ENCODE measurements around the gene NEDD9. TPM values are rescaled to one million over a fixed set of nuclear protein-coding genes. Genes with fewer than 3 reads are reported as not detected.

The NEDD9 gene
- total and polyA plus RNA-seq, 10 of the 15 experiments (the other 5 are each of a cell fraction or from before 2014, with no cell fraction given), result 4.9 to 92.6 (median 14.6) TPM

DNA sequence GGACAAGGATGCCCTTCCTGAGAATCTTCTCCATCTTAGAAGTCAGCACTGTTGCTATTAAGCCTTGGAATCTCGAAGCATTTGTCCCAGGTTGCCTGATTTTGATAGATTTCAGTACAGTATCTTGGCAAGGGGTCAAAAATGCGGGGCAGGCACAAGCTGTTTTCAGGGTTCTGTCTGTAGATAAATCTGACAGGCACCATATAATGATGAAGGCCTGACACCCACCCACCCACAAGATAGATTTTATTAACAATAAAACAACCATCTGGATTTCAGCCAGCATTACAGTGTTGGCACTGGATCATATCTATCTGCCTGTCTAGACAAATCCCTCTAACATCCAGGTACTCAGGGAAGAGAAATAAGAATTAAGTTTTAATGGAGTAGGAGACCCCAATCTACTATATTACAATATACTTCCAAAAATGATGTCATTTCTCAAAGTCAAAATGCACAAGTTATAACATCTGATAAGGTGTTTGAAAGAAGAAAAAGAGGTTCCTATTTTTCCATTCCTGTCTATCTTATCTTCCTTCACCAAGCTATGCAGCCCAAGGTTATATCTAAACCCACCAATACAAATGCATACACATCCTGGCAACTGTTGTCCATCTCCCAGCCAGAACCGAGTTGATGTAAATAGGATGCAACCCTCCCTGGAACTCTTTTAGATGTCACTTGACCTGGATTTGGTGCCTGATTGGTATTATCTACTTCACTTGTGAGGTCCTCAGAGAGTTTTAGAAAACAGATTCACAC is 10.7 kb downstream of the NEDD9 start:
- no peak for FAIRE-seq
- H3K27ac ChIP-seq (ENCODE audit: control insufficient read depth, insufficient read depth), result no peak overlapping the region
- no peak for DNase-seq (ENCODE audit: low read depth, low spot score)
- H3K36me3 ChIP-seq (ENCODE audit: control insufficient read depth in 2 of 2, insufficient read depth in 2 of 2, low read length in 1 of 2), result peaks cover 0 to 11% of the 10 kb centered on the region in 2 experiments; a peak in 1 of 4 replicates
- no peak overlapping the region for H2AFZ ChIP-seq (ENCODE audit: control insufficient read depth, low read depth, low read length)
- ChIA-PET CTCF (interaction anchor here (0.6 to 3.4 kb wide), 8 partner anchors 10 to 555 kb away, joined by 3 to 20 read pairs (median 4); partner anchors contain the start of gene NEDD9), POLR2A (interaction anchor here (0.5 to 1.8 kb wide), 6 partner anchors 9 to 158 kb away, joined by 3 to 12 read pairs (median 5); partner anchors contain the start of gene NEDD9), SMC1A (ENCODE audit: uncharacterized antibody, unreplicated experiment) (interaction anchor here (0.8 to 6.0 kb wide), 17 partner anchors 9 to 274 kb away, joined by 3 to 56 read pairs (median 4); partner anchors contain the start of gene NEDD9), RAD21 (ENCODE audit: unreplicated experiment) (interaction anchor here (0.7 to 2.9 kb wide), 12 partner anchors 10 to 273 kb away, joined by 3 to 20 read pairs (median 4); partner anchors contain the start of gene NEDD9)
- intact Hi-C loops (cut with micrococcal nuclease; ENCODE audit: unreplicated experiment) (no loop called here), in situ Hi-C loops (cut with MboI) (no loop called here)
- peaks cover 15% of the 10 kb centered on the region for H3K9me3 ChIP-seq (replicated peaks; ENCODE audit: control insufficient read depth, insufficient read depth, low read length)
- no peak for ATAC-seq
- no TSS peak for BruUV-seq (replicated peaks)
- no peak overlapping the region for H3K9ac ChIP-seq (ENCODE audit: control insufficient read depth, insufficient read depth, low read length)
- H4K20me1 ChIP-seq (ENCODE audit: control insufficient read depth, insufficient read depth), result no peaks in the 10 kb centered on the region
- H3K27me3 ChIP-seq (replicated peaks in 1 of 2; ENCODE audit: control insufficient read depth in 2 of 2, insufficient read depth in 2 of 2, low read length in 1 of 2), result no peaks in the 10 kb centered on the region
- no peak overlapping the region for H3K4me3 ChIP-seq
- WGBS (ENCODE audit: insufficient coverage, insufficient replicate concordance, low lambda C conversion rate, missing lambda C conversion rate), result 96% methylated on average over 3 of the region's 3 CpGs
- H3K4me1 ChIP-seq (ENCODE audit: control insufficient read depth, insufficient read depth, low read length), result peaks cover 21% of the 10 kb centered on the region
- peaks cover 48% of the 10 kb centered on the region for H3K79me2 ChIP-seq (ENCODE audit: control insufficient read depth, insufficient read depth, low read length)
- H3K4me2 ChIP-seq (ENCODE audit: control insufficient read depth, insufficient read depth), result no peak overlapping the region
- TF ChIP-seq ZNF622 (IDR thresholded peaks at IDR 0.05), result no peak
- no peak for TF ChIP-seq MTA3 (IDR thresholded peaks at IDR 0.05; ENCODE audit: borderline replicate concordance, low read length)
- TF ChIP-seq NFYA (IDR thresholded peaks at IDR 0.05; ENCODE audit: borderline replicate concordance, low read depth, low read length), result no peak
- TF ChIP-seq, protein P1, sequence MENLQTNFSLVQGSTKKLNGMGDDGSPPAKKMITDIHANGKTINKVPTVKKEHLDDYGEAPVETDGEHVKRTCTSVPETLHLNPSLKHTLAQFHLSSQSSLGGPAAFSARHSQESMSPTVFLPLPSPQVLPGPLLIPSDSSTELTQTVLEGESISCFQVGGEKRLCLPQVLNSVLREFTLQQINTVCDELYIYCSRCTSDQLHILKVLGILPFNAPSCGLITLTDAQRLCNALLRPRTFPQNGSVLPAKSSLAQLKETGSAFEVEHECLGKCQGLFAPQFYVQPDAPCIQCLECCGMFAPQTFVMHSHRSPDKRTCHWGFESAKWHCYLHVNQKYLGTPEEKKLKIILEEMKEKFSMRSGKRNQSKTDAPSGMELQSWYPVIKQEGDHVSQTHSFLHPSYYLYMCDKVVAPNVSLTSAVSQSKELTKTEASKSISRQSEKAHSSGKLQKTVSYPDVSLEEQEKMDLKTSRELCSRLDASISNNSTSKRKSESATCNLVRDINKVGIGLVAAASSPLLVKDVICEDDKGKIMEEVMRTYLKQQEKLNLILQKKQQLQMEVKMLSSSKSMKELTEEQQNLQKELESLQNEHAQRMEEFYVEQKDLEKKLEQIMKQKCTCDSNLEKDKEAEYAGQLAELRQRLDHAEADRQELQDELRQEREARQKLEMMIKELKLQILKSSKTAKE (IDR thresholded peaks at IDR 0.05; ENCODE audit: low read depth, poor library complexity, severe bottlenecking), result no peak
- TF ChIP-seq SREBF2 (IDR thresholded peaks at IDR 0.05; ENCODE audit: low read length), result no peak
- no peak for TF ChIP-seq FOXM1 (IDR thresholded peaks at IDR 0.05; ENCODE audit: low read depth, low read length)
- TF ChIP-seq BRCA1 (IDR thresholded peaks at IDR 0.05; ENCODE audit: low read depth, low read length), result no peak
- TF ChIP-seq REST (IDR thresholded peaks at IDR 0.05; ENCODE audit: low read depth, low read length), result no peak
- TF ChIP-seq MEF2A (IDR thresholded peaks at IDR 0.05; ENCODE audit: insufficient read depth, low read depth, low read length), result no peak
- no peak for TF ChIP-seq CREM (IDR thresholded peaks at IDR 0.05; ENCODE audit: low read depth)
- no peak for TF ChIP-seq USF1 (IDR thresholded peaks at IDR 0.05; ENCODE audit: borderline replicate concordance, extremely low read length, insufficient read depth, low read depth, low read length)
- TF ChIP-seq BCL3 (IDR thresholded peaks at IDR 0.05; ENCODE audit: borderline replicate concordance, insufficient read depth, low read depth, low read length, poor library complexity, severe bottlenecking), result no peak
- TF ChIP-seq MYB (IDR thresholded peaks at IDR 0.05; ENCODE audit: borderline replicate concordance, low read depth, low read length), result no peak
- TF ChIP-seq ZZZ3 (IDR thresholded peaks at IDR 0.05; ENCODE audit: control insufficient read depth, insufficient read length, low read depth), result no peak

All from GM12878 (cell line).